Esophagus muscularis mucosa (tissue), 4 donors: ENCODE data around the gene CHM. TPM values are rescaled to one million over a fixed set of nuclear protein-coding genes. Genes with fewer than 3 reads are reported as not detected.

Experiments used
- DNase-seq: peaks from one replicate; pipeline ENCODE4 v3.0.0-alpha.2; 2017; ENCODE audit errors: extremely low spot score
- H3K27ac ChIP-seq, 4 donors: fragments of 200-600 bp; sonication (generic); replicated peaks in 1 of 4; 1 replicate in 3 of 4; 2 replicates in 1 of 4; pipeline ENCODE4 v1.5.1; 2016 to 2019; ENCODE audit warnings: mild to moderate bottlenecking in 1 of 4
- H3K27me3 ChIP-seq, 4 donors: fragments of 200-600 bp; sonication (generic); one replicate each; pipeline versions ENCODE4 v1.5.1 to v1.6.0; 2016 to 2019
- H3K36me3 ChIP-seq, 4 donors: fragments of 200-600 bp; sonication (generic); one replicate each; pipeline ENCODE4 v1.5.1; 2016 to 2019
- H3K4me1 ChIP-seq, 4 donors: fragments of 200-600 bp; sonication (generic); one replicate each; pipeline ENCODE4 v1.5.1; 2016 to 2019
- H3K4me3 ChIP-seq, 4 donors: fragments of 200-600 bp; sonication (generic); 1 replicate in 2 of 4; 2 replicates in 2 of 4; pipeline ENCODE4 v1.5.1; 2016 to 2019; ENCODE audit warnings: mild to moderate bottlenecking in 4 of 4, moderate library complexity in 1 of 4
- H3K9me3 ChIP-seq, 4 donors: fragments of 200-600 bp; sonication (generic); 1 replicate in 3 of 4; 2 replicates in 1 of 4; pipeline ENCODE4 v1.5.1; 2016 to 2019
- EP300 ChIP-seq: sonication (generic); formaldehyde crosslinking; IDR thresholded peaks from one replicate; pipeline ENCODE4 v1.6.1; 2017; ENCODE audit warnings: antibody characterized with exemption
- POLR2AphosphoS5 ChIP-seq, 2 donors: sonication (generic); formaldehyde crosslinking; IDR thresholded peaks; one replicate each; pipeline ENCODE4 v1.6.1; 2017; ENCODE audit warnings: antibody characterized with exemption in 2 of 2
- WGBS: methylation state at CpG from one replicate; pipeline ENCODE4 v1.1.5; 2018; 5-methylcytosine and 5-hydroxymethylcytosine counted together
- intact Hi-C: fragments of 100-400 bp; cut with DNase I; formaldehyde crosslinking; loops from one replicate; pipeline ENCODE4 v1.15.1; 2023
- small RNA-seq, 3 donors: library from RNA; depleted of rRNA; stranded (forward); fragments of <200 nt; gene quantifications; one replicate each; pipeline ENCODE3, GENCODE V24; 2016
- total RNA-seq, 4 donors: library from RNA; depleted of rRNA; stranded (reverse); fragments of >200 nt; gene quantifications; one replicate each; pipeline versions ENCODE4 v1.1.0 to v1.2.1, GENCODE V29; 2016
- TF ChIP-seq, protein P1 (sequence below), 3 experiments: fragments of 200-600 bp in 2 of 3; fragments of 450-650 bp in 1 of 3; sonication (generic) in 2 of 3; IDR thresholded peaks; one replicate each; pipeline ENCODE4 v1.5.1; 2017 to 2019; ENCODE audit warnings: antibody characterized with exemption in 3 of 3, mild to moderate bottlenecking in 2 of 3, moderate library complexity in 1 of 3

CHM gene
- total RNA-seq, 4 donors from 2014 or later, result 13.9 to 16.3 (median 15.2) TPM

DNA sequence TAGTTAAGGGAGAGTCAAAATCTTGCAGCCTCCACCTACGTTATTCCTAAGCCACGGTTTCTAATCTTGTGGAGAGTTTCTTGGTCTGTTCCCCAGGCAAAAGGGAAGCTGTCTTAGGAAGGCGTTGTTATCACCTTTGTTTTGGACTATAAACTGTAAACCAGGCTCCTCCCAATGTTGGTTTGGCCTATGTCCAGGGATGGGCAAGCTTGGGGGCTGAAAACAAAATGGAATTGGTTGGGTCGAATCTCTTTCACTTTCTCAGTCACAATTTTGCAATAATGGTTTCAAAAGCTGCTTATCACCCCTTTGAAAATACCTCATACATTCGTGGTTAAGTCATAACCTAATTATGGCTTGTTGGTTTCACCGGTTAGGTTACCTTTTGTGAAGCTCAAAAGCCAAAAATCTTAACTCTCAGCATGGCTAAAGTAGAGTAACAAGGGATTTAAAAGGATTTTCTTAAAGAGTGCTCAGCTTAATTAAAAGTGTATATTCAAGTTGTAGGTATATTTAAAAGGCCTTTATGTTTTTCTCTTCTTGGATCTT lies 232.1 kb downstream of the CHM start:
- Histone ChIP-seq H3K27ac (no peak overlapping the region), H3K36me3 (no peaks in the 10 kb centered on the region), H3K4me1 (no peaks in the 10 kb centered on the region), H3K9me3 (peaks cover 0 to 21% (median 5%) of the 10 kb centered on the region in 4 donors), H3K4me3 (no peak overlapping the region), H3K27me3 (no peaks in the 10 kb centered on the region)
- 70% methylated on average over 6 of the region's 6 CpGs for WGBS
- TF ChIP-seq EP300, result no peak
- TF ChIP-seq, protein P1, sequence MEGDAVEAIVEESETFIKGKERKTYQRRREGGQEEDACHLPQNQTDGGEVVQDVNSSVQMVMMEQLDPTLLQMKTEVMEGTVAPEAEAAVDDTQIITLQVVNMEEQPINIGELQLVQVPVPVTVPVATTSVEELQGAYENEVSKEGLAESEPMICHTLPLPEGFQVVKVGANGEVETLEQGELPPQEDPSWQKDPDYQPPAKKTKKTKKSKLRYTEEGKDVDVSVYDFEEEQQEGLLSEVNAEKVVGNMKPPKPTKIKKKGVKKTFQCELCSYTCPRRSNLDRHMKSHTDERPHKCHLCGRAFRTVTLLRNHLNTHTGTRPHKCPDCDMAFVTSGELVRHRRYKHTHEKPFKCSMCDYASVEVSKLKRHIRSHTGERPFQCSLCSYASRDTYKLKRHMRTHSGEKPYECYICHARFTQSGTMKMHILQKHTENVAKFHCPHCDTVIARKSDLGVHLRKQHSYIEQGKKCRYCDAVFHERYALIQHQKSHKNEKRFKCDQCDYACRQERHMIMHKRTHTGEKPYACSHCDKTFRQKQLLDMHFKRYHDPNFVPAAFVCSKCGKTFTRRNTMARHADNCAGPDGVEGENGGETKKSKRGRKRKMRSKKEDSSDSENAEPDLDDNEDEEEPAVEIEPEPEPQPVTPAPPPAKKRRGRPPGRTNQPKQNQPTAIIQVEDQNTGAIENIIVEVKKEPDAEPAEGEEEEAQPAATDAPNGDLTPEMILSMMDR (IDR thresholded peaks at IDR 0.05), result no peak
- no peak for TF ChIP-seq POLR2AphosphoS5 (IDR thresholded peaks at IDR 0.05)
- intact Hi-C loops, result no loop called here
- DNase-seq, result no peak

Small RNA genes lying within 50 kb of the gene (small RNA-seq; reads per million reads assigned to genes)
- gene AL022401.1 (0 reads per million in 3 donors), gene MIR361 (77.5 to 119 (median 89.8) reads per million in 3 donors), gene NDUFA5P7 (0 reads per million in 3 donors), gene RF00019 (0 reads per million in 3 donors)

Other genes starting within 250 kb of the CHM start
- under 1 TPM in 1 of 4 donors, not detected in 3; 0.39 TPM for gene DACH2, start 100.9 kb upstream of the CHM start, total RNA-seq